GM12874 (cell line): Measurements from ENCODE around the gene GLMN.

Experiments used
- TF ChIP-seq, protein P1 (sequence below): IDR thresholded peaks from 2 replicates; pipeline ENCODE4 v1.5.1; 2011; ENCODE audit warnings: low read depth, mild to moderate bottlenecking, control low read depth, low read length, moderate library complexity; ENCODE audit not compliant: insufficient read depth

Gene GLMN

DNA sequence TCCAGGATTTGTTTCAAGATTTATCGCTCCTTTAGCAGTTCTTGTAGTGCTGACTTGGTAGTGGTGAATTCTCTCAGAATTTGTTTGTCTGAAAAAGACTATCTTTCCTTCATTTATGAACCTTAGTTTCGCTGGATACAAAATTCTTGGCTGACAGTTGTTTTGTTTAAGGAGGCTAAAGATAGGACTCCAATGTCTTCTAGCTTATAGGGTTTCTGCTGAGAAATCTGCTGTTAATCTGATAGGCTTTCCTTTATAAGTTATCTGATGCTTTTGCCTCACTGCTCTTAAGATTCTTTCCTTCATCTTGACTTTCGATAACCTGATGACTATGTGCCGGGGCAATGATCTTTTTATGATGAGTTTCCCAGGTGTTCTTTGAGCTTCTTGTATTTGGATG lies 29.0 kb upstream of the GLMN start:
- TF ChIP-seq, protein P1, sequence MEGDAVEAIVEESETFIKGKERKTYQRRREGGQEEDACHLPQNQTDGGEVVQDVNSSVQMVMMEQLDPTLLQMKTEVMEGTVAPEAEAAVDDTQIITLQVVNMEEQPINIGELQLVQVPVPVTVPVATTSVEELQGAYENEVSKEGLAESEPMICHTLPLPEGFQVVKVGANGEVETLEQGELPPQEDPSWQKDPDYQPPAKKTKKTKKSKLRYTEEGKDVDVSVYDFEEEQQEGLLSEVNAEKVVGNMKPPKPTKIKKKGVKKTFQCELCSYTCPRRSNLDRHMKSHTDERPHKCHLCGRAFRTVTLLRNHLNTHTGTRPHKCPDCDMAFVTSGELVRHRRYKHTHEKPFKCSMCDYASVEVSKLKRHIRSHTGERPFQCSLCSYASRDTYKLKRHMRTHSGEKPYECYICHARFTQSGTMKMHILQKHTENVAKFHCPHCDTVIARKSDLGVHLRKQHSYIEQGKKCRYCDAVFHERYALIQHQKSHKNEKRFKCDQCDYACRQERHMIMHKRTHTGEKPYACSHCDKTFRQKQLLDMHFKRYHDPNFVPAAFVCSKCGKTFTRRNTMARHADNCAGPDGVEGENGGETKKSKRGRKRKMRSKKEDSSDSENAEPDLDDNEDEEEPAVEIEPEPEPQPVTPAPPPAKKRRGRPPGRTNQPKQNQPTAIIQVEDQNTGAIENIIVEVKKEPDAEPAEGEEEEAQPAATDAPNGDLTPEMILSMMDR: no peak

DNA sequence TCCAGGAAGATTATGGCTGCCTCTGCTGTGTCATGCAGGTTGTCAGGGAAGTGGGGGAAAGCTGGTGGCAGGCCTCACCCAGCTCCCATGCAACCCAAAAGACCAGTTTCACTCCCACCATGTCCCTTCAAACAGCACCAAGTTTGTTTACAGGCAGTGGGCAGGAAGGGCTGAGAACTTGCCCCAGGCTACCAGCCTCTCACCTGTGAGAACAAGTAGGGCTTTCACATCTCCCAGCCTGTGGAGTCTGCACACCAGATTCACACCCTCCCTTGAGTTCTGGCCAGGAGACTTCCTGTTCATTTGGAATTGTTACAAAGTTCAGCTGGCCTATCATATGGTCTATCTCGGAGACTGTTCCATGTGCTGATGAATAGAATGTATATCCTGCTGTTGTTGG lies 27.9 kb upstream of the GLMN start:
- TF ChIP-seq, protein P1: no peak

DNA sequence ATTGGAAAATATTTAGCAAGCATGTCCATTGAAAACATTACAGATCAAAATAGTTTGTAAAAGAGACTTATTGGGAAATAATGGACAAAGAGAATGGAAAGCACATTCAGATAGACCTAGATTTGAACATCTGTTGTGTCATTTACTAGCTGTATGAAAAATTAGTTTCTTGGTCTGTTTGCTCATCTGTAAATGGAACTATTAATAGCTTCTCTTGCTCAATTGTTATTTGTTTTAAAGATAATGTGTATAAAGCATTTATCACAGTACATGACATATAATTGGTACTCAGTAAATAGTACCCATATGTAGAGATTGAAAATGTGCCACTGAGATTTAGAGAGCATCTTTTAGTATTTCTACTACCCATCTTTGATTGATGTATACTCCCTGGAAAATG lies 26.0 kb upstream of the GLMN start:
- TF ChIP-seq, protein P1: no peak

DNA sequence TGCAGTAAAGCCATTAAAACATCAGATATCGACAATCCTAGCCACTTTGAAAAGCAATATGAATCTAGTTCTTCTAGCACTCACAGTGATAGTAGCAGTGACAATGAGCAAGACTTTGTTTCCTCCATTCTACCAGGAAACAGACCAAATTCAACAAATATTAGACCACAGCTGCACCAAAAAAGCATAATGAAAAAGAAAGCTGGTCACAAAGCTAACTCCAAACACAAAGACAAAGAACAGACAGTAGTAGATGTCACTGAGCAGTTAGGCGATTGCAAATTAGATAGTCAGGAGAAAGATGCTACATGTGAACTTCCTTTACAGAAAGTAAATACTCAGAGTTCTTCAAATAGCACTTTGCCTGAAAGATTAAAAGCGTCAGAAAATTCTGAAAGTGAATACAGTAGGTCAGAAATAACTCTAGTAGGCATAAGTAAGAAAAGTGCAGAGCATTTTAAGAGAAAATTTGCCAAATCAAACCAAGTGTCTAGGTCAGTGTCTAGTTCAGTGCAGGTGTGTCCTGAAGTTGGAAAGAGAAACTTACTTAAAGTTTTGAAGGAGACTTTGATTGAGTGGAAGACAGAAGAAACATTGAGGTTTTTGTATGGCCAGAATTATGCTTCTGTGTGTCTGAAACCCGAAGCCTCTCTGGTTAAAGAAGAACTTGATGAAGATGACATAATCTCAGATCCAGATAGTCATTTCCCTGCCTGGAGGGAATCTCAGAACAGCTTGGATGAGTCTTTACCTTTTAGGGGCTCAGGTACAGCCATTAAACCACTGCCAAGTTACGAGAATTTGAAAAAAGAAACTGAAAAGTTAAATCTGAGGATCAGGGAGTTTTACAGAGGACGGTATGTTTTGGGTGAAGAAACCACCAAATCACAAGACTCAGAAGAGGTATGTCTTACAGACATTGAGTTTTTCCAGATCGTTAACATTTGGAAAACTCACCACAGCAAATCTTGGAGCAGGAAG lies 25.0 kb upstream of the GLMN start:
- TF ChIP-seq, protein P1: no peak

DNA sequence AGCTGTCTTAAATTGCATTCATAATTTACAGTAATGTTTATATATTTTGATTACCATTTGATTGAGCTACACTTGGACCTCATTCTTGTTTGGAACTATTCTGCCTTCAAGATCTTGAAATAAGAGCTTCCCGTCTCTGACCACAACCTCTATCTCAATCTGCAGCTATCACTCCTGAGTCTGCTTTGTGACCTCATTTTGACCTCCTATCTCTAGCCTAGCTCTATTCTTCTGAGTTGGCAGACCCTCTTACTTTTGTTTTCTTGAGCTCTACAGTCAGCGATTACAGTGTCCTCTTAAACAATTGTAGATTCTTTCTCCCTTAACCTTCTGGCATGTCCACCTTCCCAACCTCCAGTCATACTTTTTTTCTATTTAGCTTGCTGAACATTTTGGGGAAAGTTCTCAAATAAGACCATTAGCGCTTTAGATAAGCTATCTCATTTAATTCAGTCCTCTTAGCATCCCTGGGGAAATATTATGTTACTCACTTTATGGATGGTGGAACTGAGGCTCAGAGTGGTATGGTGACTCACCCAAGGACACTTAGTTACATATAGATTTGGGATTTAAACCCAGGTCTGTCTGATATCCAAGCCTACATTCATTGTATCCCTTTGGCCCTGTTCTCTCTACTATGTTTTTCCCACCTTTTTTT lies 19.2 kb upstream of the GLMN start:
- TF ChIP-seq, protein P1: no peak

DNA sequence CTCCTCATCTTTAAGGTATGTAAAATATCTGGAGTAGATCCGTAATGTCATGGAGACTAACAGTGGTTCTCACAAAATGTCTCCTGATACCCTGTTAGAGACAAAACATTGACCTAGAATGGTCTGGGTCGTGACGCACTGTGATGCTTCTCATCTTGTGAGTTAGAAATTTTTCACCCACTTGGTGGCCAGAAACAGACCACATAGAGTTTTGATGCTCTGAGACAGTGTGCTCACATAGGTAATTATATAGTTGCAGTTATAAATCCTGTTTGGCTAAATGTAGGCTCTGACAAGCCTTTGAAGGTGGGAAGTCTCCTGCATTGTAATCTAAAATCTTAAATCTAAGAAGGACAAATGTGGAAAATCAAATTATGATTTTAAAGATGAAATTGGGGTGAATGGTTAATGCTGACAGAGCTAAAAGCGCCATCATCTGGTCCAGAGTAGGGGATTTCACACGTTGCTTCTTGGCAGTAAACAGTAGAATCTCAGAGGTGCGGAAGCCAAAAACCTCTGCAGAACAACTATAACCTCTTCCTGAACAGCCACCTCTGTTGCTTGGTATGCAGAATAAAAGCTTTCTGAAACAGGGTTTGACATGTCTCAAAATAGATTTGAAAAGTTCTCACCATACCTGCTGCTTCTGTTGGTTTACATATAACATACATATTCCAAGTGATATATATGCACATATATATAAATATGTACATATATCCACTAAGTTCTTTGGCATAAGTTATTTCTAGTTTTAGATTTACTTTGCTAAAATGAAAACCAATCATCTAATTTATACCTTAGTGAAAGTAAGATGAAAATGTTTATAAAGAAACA lies 17.2 kb upstream of the GLMN start:
- TF ChIP-seq, protein P1: no peak

DNA sequence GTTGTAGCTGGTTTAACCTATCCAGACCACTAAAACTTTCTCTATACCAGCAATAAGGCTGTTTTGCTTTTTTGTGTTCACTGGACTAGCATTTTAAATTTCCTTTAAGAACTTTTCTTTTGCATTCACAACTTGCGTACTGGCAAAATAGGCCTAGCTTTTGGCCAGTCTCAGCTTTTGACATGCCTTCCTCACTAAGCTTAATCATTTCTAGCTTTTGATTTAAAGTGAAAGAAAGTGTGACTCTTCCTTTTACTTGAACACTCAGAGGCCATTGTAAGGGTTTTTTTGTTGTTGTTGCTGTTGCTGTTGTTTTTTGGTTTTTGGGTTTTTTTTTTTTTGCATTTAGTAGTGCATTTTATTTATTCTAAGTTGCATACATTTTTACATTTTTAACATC lies 15.2 kb upstream of the GLMN start:
- TF ChIP-seq, protein P1: no peak
